Measurements from ENCODE around the gene TBC1D20. TPM values are rescaled to one million over a fixed set of nuclear protein-coding genes. Genes with fewer than 3 reads are reported as not detected.

Gene TBC1D20
- total and polyA plus RNA-seq, 2 donors from 2014 or later: 19.5 to 26.2 TPM

GRCh38 chr20:402898-403581, 59.3 kb downstream of the TBC1D20 start:
- Histone ChIP-seq H3K4me3 (ENCODE audit: low read length in 3 of 3) (no peak overlapping the region), H3K9ac (ENCODE audit: low read length in 3 of 3) (no peak overlapping the region), H3K9me3 (ENCODE audit: control insufficient read depth in 2 of 3, insufficient read depth in 1 of 3, low read length in 3 of 3) (no peaks in the 10 kb centered on the region), H3K27ac (ENCODE audit: low read depth in 2 of 2, low read length in 2 of 2) (no peak overlapping the region), H3K4me1 (ENCODE audit: control insufficient read depth in 2 of 3, insufficient read depth in 2 of 3, low read depth in 1 of 3, low read length in 3 of 3) (peaks cover 0 to 5% (median 0%) of the 10 kb centered on the region in 3 donors), H3K27me3 (ENCODE audit: control insufficient read depth, insufficient read depth, low read length) (no peaks in the 10 kb centered on the region), H3K36me3 (ENCODE audit: control insufficient read depth in 2 of 3, insufficient read depth in 3 of 3, low read length in 3 of 3) (no peaks in the 10 kb centered on the region)
- DNase-seq: no peak
- intact Hi-C loops (cut with DNase I): no loop called here
- no peak for TF ChIP-seq CTCF (IDR thresholded peaks at IDR 0.05; ENCODE audit: borderline replicate concordance, extremely low read depth, insufficient read depth)
- FAIRE-seq: no peak

GRCh38 chr20:402496-402885, 59.8 kb downstream of the TBC1D20 start:
- intact Hi-C loops (cut with DNase I): no loop called here
- peaks cover 0 to 4% (median 0%) of the 10 kb centered on the region in 3 donors for H3K4me1 ChIP-seq (ENCODE audit: control insufficient read depth in 2 of 3, insufficient read depth in 2 of 3, low read depth in 1 of 3, low read length in 3 of 3)
- no peak for FAIRE-seq

GRCh38 chr20:401682-402495, 60.4 kb downstream of the TBC1D20 start:
- no peak for FAIRE-seq
- intact Hi-C loops (cut with DNase I): no loop called here
- H3K36me3 ChIP-seq (ENCODE audit: control insufficient read depth in 2 of 3, insufficient read depth in 3 of 3, low read length in 3 of 3): peaks cover 0 to 1% (median 0%) of the 10 kb centered on the region in 3 donors

More at GRCh38 chr20:402496-402885, 59.8 kb downstream of the TBC1D20 start:
- no peak overlapping the region for H3K27ac ChIP-seq (ENCODE audit: low read depth in 2 of 2, low read length in 2 of 2)
- DNase-seq: no peak
- no peak overlapping the region for H3K9ac ChIP-seq (ENCODE audit: low read length in 3 of 3)
- H3K36me3 ChIP-seq (ENCODE audit: control insufficient read depth in 2 of 3, insufficient read depth in 3 of 3, low read length in 3 of 3): no peaks in the 10 kb centered on the region
- no peak for TF ChIP-seq CTCF (IDR thresholded peaks at IDR 0.05; ENCODE audit: borderline replicate concordance, extremely low read depth, insufficient read depth)
- no peaks in the 10 kb centered on the region for H3K27me3 ChIP-seq (ENCODE audit: control insufficient read depth, insufficient read depth, low read length)
- no peak overlapping the region for H3K4me3 ChIP-seq (ENCODE audit: low read length in 3 of 3)
- no peaks in the 10 kb centered on the region for H3K9me3 ChIP-seq (ENCODE audit: control insufficient read depth in 2 of 3, insufficient read depth in 1 of 3, low read length in 3 of 3)

More at GRCh38 chr20:401682-402495, 60.4 kb downstream of the TBC1D20 start:
- H3K9ac ChIP-seq (ENCODE audit: low read length in 3 of 3): no peak overlapping the region
- no peaks in the 10 kb centered on the region for H3K4me1 ChIP-seq (ENCODE audit: control insufficient read depth in 2 of 3, insufficient read depth in 2 of 3, low read depth in 1 of 3, low read length in 3 of 3)
- no peak overlapping the region for H3K4me3 ChIP-seq (ENCODE audit: low read length in 3 of 3)
- no peaks in the 10 kb centered on the region for H3K27me3 ChIP-seq (ENCODE audit: control insufficient read depth, insufficient read depth, low read length)
- no peak for TF ChIP-seq CTCF (IDR thresholded peaks at IDR 0.05; ENCODE audit: borderline replicate concordance, extremely low read depth, insufficient read depth)
- DNase-seq: no peak
- H3K27ac ChIP-seq (ENCODE audit: low read depth in 2 of 2, low read length in 2 of 2): no peak overlapping the region
- H3K9me3 ChIP-seq (ENCODE audit: control insufficient read depth in 2 of 3, insufficient read depth in 1 of 3, low read length in 3 of 3): no peaks in the 10 kb centered on the region

All from kidney (tissue), 14 donors.